NB4 (cell line): ENCODE results near the gene ARL11.

Experiments
- DNase-seq: peaks from one replicate; pipeline ENCODE4 v3.0.0; 2010; ENCODE audit warnings: low read depth
- H3K4me3 ChIP-seq: one replicate; pipeline ENCODE4 v1.5.1; 2011; ENCODE audit warnings: mild to moderate bottlenecking, low read depth, low read length, moderate library complexity
- CTCF ChIP-seq: IDR thresholded peaks from one replicate; pipeline ENCODE4 v1.5.1; 2012; ENCODE audit warnings: low read depth, low read length
- MYC ChIP-seq: IDR thresholded peaks from 2 replicates; pipeline ENCODE4 v1.6.1; 2011; ENCODE audit warnings: low read depth, low read length
- POLR2A ChIP-seq: IDR thresholded peaks from 2 replicates; pipeline ENCODE4 v1.6.1; 2011; ENCODE audit warnings: mild to moderate bottlenecking; ENCODE audit not compliant: insufficient read length; ENCODE audit errors: extremely low read depth
- TF ChIP-seq, protein P1 (sequence below): IDR thresholded peaks from 2 replicates; pipeline ENCODE4 v1.6.1; 2011; ENCODE audit warnings: low read depth, low read length

Gene ARL11

GRCh38 chr13:49632156-49632555 lies 3.8 kb downstream of the ARL11 start:
- no peak for DNase-seq
- H3K4me3 ChIP-seq, result no peak overlapping the region
- no peak for TF ChIP-seq CTCF
- no peak for TF ChIP-seq POLR2A
- TF ChIP-seq, protein P1, sequence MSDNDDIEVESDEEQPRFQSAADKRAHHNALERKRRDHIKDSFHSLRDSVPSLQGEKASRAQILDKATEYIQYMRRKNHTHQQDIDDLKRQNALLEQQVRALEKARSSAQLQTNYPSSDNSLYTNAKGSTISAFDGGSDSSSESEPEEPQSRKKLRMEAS, result no peak
- TF ChIP-seq MYC, result no peak

DNA sequence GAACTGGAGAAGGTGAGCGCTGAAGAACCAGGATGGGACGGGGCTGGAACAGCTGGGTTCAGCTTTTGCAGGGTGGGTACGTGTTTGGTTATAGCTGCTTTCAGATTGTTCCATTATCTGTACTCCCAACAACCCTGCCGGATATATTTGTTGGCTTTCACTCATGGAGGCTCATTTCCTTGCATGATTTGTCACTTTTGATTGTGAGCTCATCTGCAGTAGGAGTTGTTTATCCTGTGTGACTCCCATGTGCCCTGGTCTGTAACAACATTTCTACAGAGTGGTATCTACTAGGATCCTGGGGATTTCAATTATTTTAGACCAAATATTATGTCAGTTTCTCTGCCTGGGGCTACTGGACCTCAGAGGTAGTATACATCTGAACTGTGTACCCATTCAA lies 5.4 kb downstream of the ARL11 start:
- no peak for DNase-seq
- H3K4me3 ChIP-seq, result no peak overlapping the region
- TF ChIP-seq, protein P1, result no peak
- no peak for TF ChIP-seq POLR2A
- no peak for TF ChIP-seq CTCF
- TF ChIP-seq MYC, result no peak

- TF ChIP-seq POLR2A (no peak), CTCF (no peak), MYC (no peak)
- TF ChIP-seq, protein P1, result no peak
- DNase-seq, result no peak
- no peak overlapping the region for H3K4me3 ChIP-seq
Measured at GRCh38 chr13:49635599-49636433, 7.5 kb downstream of the ARL11 start.

- no peak overlapping the region for H3K4me3 ChIP-seq
- TF ChIP-seq MYC (no peak), POLR2A (no peak), CTCF (no peak)
- TF ChIP-seq, protein P1, result no peak
- DNase-seq, result no peak
Measured at GRCh38 chr13:49636705-49637104, 8.4 kb downstream of the ARL11 start.

DNA sequence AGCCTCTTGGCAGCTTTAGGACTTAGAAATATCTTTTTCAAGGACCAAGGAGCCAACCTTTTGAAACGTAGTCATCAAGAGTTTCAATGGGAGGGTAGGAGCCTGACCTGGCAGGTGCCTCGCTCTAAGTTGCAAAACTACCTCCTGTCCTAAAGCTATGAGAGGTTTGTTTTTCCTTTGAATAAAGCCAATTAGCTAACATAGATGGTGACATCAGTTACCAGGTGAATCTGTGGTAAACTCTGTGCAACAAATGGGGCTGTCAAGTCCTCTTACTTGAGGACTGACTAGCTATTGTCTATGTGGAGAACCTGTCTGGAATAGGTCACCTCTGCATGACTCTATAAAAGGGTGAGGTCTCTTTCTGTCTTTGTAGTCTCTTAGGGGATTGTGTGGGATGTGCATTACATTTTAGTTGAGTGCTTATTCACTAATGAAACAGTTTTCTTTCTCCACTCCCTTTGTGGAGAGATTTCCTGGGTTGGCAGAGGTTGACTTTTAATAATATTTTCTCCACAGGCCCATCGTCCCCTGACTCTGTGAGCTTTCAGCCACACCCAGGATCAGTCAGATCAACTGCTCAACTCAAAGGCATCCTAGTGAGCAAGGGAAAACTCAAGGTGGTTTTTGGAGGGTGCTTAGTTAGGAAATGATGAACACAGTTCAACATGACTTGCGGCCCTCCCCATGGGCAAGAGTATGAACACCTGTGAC lies 9.9 kb downstream of the ARL11 start:
- no peak overlapping the region for H3K4me3 ChIP-seq
- TF ChIP-seq POLR2A (no peak), MYC (no peak), CTCF (no peak)
- TF ChIP-seq, protein P1, result no peak
- DNase-seq, result no peak
